CD4-positive, alpha-beta T cell treated with Interleukin-15 for 1 hour (primary cell): Measurements from ENCODE around the gene PHACTR1.

Source experiments
- DNase-seq: peaks from one replicate; pipeline ENCODE4 v3.0.0-alpha.2; 2020

PHACTR1 gene

DNA sequence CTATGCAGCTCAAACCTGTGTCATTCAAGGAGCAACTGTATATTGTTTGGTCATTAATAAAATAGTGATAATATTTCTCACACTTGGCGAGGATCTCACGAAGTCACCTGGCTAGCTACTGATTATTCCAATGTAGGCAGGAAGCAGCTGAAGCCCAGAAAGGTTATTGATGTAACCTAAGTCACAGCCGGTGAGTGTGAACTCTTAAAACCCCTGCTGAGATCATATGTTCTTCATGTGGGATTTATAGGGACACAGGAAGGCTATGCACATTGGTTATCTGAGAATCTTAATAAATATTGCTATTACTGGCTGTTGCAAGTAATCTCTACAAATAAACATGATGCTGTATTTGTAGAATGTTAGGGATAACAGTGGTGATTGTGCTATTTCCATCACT lies 450.3 kb downstream of the PHACTR1 start:
- no peak for DNase-seq

DNA sequence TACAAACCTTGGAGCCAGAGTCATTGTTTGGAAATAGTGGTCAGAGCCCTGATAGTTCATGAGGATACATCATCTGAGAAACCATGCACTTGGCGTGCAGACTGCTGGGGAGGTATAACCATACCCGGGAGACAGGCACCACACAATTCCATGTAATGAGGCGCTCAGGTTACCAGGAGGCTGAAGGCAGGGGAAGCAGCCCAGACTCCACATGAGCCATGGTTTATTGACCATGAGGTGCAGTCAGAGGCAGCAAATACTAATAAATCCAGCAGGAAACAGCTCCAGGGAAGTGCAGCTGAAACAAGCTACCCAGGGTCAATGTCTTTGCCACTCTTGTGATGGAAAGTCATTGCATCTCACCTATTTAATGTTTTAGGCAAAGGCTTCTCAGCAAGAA lies 455.7 kb downstream of the PHACTR1 start:
- no peak for DNase-seq

DNA sequence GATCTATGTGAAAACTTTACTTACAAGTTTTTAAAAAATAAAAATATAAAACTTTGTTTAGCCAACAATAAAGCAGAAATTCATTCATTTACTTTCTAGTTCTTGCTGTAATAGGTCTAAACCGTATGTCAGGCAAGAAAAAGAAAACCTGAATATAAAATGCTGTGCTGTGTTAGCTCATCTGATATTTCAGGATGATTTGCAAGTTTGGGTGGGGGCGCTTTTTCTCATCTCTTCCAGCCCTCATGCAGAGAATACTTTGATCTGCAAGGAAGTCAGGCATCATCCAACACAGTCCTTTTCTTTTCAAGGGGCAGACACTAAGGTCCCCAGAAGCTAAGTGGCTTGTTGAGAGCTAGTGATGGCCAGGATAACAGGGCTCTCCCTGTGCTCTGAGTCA lies 458.5 kb downstream of the PHACTR1 start:
- DNase-seq, result no peak

DNA sequence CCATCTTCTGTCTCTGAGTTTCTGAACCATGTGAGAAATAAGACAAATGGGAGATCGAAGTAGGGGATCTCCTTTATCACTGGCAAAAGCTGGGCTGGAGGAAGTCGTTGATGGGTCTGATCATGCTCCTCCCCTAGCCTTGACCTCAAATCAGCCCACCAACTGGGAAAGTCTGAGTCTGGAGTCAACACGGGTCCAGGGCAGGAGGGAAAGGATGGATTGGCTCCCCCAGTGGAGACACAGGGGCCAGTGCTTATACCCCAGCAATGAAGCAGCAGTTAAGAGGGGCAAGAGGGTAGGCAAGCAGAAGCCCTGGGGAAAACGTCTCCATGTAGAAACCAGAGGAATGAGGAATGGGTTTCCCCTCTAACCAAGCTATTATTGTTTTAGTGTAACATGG lies 459.2 kb downstream of the PHACTR1 start:
- DNase-seq, result no peak

DNA sequence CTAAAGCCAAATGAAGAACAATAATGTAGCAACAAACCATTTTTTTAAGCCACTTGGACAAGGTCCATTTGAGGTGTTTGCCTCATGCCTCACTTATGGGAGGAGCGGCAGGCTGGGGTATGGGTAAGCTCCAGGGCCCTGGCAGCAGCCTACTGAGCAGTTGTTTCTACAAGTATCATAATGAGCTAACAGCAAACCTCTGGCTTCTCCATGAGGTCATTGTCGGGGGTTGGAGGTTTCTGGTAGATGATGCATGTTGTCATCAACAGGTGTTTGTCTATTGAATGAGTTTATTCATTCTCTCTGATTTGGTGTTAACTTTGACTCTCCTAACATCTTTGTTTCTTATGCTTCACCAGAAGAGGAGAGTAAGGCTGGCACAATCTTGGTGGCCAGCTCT lies 461.1 kb downstream of the PHACTR1 start:
- no peak for DNase-seq

DNA sequence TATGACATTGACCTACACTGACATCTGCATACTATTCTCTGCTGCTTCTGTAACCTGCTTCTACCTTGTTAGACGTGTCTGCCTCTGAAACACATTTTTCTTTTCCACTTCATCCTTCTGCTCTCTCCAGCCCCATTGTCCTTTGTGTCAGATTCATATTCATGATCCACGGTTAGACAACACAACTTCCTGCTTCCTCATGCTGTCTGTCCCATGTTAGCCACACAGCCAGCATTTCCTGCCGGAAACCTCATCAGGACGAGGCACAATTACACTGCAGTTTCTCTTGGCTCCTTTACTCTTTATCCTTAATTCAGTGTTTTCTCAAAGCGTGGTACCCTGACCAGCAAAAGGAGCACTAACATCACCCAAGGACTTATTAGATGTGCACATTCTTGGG lies 461.5 kb downstream of the PHACTR1 start:
- DNase-seq, result no peak

DNA sequence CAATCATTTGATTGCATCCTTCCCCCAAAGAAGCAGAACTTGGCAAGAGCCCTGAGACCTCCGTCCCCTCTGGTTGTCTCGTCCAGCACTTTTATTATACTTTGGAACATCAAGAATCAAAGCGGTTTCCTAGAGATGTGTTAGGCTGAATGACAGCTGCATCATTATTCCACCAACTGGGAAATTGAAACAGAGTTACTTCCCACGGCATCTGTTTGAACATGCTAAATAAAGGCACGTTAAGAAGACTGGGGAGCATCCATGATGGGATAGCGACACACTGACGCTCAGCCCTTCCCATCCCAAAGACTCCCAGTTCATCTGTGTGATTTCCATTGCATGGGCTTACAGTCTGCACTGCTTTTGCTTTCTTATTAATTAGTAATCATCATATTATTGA lies 464.0 kb downstream of the PHACTR1 start:
- no peak for DNase-seq

DNA sequence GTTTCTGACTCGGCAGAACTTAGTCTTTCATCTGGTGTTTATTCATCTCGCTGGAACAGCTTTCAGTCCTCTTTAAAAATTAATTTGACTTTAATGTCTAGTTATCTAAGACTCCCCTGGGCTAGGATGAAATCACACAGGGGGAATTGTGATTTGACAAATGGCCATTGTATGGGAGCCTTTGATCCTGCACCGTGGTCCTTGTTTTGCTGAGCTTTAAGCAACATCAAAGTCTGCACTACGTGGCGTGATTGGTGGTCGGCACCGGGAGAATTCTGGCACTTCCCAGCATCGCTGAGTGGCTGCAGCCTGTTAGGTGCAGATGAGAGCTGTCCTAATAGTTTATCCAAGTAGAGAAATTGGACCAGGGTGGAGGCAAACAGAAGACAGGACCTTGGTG lies 464.8 kb downstream of the PHACTR1 start:
- no peak for DNase-seq

DNA sequence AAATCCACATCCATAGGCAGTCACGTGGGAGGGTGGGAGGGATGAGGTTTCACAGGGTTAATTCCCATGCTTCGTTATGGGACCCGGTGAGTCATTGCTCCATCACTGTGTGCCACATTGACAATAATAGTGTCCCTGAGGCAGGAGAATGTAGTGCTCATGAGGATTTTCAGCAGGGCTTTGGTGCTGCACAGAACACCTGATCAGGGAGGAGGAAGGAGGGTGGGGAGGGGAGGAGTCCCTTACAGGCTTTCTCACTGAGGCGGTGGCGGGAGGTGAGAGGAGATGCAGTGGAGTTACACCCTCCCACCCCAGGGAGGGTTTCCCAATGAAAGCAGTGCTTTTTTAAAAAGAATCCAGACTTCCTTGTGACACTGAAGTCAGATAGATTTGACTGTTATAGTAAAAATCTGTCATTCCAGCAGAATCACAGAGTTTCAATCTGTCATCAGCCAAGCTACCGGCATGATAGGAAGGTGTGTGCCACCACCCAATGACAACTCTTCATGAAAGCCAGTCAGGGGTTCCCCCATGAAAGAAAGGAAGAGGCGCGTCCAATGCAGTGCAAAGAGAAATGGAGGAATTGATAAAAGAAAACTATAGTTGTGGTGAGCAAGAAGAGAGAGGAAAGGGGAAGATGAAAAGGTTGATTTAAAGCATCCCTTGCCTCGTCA lies 467.0 kb downstream of the PHACTR1 start:
- no peak for DNase-seq

DNA sequence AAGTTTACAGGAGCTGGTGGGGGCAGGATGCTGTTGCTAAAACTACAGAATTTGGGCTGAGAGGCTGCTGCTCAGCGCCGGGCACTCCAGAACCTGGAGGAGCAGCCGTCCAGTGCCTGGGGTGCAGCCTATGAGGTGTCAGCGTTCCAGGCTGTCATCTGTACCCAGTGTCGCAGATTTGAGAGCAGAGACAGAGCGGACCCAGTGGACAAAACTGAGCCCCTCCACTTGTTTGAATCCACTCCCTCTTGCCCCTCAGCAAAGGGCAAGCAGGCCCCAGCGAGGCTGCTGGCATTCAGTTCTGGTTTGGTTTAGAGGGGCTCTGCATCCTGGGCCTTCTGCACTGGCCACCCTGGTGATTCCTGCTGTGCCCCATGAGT lies 467.5 kb downstream of the PHACTR1 start:
- no peak for DNase-seq

DNA sequence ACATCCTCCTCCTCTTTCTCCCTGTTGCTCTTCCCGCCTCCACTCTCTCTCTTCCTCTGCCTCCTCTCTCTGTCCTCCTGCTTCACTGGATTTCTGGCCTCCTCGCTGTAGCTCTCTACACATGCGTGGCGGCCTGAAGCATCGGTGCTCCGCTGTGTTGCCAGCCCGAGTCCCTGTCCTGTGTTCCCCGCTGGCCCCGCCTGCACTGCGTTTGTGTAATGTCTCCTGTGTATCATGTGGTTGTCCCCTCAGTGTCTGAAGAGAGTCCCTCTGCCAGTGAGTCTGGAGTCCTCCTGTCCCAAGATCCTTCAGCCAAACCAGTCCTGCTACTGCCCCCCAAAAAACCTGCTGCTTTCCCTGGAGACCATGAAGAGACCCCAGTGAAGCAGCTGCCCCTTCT lies 468.0 kb downstream of the PHACTR1 start:
- DNase-seq, result no peak

DNA sequence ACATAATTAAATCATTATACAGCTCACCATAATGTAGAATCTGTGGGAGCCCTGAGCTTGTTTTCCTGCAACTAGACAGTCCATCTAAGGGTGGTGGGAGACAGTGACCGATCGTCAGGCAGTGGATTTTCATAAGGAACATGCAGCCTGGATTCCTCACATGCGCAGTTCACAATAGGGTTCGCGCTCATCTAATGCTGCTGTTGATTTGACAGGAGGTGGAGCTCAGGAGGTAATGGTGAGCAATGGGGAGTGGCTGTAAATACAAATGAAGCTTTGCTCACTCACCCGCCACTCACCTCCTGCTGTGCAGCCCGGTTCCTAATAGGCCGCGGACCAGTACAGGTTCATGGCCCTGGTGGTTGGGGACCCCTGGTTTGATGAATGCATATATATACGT lies 470.3 kb downstream of the PHACTR1 start:
- DNase-seq, result no peak

DNA sequence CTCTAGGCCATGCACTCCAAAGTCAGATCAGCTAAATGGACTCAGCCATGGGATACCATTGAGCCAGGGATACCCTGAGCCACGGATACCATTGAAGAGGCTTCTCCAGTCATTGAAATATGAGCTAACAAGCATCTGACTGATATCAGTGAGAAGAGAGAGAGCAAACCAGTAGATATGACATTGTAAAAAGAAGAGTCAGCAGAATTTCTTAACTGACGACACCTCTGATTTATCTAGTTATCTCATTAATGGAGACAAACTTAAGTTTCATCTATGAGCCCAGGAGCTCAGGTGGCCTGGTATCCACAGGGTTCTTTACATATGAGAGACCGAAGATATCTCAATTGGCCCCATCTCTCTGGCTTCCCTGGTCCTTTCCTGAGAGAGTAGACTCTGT lies 471.1 kb downstream of the PHACTR1 start:
- no peak for DNase-seq

DNA sequence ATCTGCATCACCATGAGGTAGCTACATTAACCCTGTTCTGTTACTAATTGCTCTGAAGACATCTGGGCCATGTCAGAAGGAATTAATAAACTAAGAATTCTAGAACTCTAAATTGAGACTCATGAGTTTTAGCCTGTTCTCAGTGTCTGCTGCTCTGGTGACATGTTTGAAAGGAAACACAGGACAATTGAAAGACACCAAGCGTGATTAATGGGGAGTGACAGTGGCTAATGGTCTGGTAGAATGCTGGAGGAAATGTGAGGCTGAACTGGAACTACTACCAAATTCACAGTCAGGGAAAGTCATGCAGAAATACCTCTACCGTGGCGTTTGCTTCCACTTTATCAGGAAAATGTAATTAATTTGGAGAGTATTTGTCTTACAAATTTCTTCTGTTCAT lies 471.7 kb downstream of the PHACTR1 start:
- DNase-seq, result no peak

DNA sequence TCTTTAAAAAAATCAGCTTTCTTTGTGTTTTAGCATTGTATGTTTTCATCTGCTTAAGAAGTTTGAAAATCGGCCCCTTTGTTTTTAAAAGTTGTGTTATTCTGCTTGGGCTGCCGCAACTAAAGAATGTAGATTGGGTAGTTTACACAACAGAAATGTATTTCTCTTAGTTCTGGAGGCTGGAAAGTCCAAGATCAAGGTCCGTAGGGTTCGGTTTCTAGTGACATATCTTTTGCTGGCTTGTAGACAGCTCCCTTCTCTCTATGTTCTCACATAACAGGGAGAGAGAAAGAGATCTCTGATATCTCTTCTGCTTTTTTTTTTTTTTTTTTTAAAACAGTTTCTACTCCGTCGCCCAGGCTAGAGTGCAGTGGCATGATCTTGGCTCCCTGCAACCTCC lies 473.1 kb downstream of the PHACTR1 start:
- no peak for DNase-seq

DNA sequence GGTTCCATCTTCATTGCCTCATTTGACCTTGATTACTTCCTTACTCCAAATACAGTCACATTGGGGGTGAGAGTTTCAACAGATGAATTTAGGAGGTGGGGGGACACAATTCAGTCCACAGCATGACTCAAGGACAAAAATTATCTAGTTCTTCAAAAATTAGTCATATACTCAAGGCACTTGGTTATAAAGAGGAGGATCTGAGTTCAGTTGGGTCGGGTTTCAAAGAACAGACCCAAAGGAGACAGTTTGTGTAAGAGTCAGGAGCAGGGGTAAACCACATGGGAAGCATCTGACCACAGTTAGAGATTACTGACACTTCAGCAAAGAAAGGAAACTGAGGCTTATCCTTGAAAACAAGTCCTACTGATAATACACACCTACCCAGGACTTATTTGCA lies 473.8 kb downstream of the PHACTR1 start:
- DNase-seq, result no peak

DNA sequence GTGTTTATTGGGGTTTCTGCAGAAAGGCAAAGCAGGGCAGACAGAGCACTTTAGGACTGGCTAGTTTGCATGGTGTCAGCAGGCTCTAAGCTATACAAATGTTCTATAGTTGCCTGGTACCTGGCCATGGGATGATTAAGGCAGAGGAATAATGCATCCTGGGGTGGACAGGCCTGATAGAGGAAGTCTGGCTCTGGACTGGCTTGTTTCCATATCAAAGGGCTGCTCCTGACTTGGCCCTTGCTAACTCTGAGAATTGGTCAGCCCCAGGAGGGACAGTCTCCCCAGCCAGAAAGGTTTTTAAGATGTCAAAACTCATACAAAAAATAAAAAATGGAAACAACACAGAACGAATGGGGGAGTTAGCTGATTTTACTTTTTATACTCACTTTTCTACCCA lies 474.9 kb downstream of the PHACTR1 start:
- DNase-seq, result no peak

DNA sequence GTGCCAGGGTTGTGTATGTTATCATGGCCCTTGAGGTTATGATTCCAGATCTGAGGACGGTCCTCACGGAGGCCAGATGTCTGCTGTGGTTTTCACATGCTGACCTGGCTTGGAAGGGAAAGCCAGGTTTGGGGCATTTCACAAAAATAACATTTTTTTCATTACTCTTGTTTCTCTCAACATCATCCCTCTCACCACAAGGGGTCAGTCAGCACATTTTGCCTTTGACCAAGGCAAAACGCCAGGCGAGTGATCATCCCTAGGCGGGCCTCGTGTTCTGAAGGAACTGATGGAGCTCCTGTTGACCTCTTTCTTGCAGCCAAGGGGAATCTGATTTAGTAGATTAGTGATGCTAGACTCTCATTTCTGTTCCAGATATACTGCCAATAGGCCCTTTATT lies 478.3 kb downstream of the PHACTR1 start:
- DNase-seq, result peak; percentile 52

DNA sequence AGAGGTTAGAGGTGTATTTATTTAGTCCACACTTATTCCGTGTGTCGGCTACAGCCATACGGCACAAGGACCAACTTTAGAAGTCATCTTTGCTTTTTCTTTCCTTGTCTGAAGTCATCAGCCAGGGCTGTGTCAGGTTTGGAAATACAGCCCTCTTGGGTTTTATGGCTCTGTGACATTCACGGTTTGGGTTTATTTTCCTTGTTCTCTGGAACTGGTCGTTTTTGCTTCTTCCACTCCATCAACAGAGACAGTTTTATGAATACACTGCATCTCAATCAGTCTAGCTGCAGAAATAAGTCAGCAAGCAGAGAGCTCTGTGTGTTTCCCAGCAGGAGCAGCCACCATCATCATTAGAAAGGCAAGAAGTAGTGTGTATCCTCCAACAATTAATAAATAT lies 479.2 kb downstream of the PHACTR1 start:
- DNase-seq, result no peak

DNA sequence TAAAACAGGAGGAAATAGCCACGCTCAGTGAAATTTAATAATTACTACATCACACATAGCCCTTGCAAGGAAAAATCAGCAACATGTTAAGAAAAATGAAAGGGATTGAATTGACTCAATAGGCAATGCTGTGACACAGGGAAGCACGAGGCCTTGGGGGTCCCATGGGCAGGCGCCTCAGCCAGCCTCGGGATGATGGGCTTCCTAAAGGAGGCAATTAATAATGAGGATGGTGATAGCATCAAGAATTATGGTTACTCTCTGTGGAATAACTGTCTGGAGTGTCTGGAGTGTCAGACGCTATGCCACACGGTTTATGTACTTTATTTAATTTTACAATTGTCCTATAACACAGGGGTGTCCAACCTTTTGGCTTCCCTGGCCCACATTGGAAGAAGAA lies 481.6 kb downstream of the PHACTR1 start:
- no peak for DNase-seq

DNA sequence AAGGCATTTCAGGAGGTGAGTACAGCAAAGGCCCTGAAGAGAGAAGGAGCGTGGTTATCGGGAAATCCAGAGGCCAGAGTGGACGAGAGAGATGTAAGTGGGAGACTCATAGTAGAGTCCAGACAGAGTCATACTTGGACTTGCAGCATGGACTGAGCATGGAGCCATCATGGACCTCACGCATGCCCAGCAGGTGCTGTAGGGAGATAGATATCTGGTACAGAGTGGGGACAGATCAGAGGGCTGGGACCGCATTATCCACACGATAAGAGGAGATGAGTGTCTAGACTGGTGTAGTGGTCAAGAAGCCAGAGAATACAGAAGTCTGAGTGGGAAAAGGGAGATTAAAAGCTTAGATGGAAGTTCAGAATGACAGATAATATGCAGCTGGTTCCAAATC lies 484.8 kb downstream of the PHACTR1 start:
- no peak for DNase-seq

DNA sequence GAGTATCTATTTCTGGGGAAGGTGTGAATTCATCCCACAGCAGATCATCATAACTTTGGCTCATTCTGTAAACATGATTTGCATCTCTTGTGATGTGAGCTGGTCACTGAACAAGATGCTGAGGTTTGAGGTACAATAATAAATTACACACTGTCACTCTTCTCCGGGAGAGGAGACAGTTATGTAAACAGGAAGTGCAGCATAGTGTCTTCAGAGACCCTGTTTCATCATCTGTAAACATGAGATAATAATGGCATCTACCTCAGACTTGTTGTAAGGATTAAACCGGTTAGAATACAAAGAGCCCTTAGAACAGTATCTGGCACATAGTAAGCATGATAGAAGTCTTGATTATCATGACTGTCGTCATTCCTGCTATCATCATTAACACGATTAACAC lies 486.6 kb downstream of the PHACTR1 start:
- DNase-seq, result no peak

DNA sequence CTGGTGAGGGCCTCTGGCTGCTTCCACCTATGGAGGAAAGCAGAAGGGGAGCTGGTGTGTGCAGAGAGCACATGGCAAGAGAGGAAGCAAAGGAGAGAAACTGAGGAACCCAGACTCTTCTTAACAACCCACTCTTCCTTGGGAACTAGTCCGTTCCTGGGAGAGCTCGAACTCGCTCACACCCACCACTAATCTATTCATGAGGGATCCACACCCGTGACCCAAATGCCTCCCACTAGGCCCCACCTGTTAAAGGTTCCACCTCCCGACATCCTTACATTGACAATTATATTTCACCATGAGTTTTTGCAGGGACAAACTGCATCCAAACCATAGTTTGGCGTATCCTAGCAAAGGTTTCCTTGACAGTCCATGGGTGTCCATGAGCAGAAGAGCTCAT lies 488.5 kb downstream of the PHACTR1 start:
- DNase-seq, result no peak

DNA sequence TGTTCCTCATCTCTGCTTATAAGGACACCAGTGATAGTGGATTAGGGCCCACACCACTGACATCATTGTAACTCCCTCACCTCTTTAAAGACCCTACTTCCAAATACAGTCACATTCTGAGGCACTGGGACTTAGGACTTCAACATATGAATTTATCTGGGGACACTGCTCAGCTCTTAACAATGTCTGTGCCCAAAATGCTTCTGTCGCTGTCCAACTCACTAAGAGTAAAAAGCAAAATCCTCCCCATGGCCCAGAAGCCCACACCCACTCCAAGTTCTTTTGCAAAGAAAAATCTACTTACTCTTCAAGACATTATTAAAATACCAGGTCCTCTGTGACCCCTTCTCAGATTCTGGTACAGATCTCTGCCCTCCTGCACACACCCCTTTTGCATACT lies 495.5 kb downstream of the PHACTR1 start:
- no peak for DNase-seq

DNA sequence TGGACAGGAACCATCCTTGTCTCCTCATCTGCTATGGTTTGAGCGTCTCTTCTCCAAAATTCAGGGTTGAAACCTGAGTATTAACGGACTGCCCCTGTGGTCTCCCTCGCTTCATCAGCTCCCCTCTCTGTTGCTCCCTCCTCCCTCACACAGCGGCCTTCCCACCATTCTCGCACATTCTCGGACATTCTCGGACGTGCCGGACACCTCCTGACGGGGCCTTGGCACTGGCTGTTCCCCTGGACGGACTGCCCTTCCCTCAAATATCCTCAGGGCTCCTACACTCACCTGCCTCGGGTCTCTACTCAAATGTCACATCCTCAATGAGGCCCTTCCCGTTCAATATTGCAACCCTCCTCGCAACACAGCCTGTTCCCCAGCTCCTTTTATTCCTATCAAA lies 496.0 kb downstream of the PHACTR1 start:
- no peak for DNase-seq

DNA sequence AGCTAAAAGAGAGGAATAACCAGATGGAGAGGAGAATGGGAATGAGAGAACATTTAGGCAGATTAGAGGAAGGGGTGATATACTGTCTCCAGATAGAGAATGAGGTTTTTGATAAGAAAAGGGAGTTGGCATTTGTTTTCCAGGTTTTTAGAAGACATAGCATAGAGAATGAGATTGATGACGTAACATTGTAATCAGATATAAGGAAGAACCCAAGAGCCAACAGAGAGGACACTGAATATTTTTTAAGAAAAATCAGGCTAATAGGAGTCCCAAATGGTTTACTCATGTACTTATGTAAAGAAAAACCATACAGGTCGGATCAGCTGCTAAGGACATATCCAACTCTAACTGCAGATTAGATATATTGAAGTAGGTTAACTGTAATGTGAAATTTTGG lies 498.8 kb downstream of the PHACTR1 start:
- DNase-seq, result no peak
